NCI-H1694 (cell line): Measurements from ENCODE around the gene PTPN13.

ENCODE experiments used
- DNase-seq: peaks from one replicate; lab custom pipeline; 2025; lab: John Stamatoyannopoulos, UW

The PTPN13 gene

GRCh38 chr4:86587381-86588140 is 6.6 kb upstream of the PTPN13 start:
- DNase-seq, result no peak

DNA sequence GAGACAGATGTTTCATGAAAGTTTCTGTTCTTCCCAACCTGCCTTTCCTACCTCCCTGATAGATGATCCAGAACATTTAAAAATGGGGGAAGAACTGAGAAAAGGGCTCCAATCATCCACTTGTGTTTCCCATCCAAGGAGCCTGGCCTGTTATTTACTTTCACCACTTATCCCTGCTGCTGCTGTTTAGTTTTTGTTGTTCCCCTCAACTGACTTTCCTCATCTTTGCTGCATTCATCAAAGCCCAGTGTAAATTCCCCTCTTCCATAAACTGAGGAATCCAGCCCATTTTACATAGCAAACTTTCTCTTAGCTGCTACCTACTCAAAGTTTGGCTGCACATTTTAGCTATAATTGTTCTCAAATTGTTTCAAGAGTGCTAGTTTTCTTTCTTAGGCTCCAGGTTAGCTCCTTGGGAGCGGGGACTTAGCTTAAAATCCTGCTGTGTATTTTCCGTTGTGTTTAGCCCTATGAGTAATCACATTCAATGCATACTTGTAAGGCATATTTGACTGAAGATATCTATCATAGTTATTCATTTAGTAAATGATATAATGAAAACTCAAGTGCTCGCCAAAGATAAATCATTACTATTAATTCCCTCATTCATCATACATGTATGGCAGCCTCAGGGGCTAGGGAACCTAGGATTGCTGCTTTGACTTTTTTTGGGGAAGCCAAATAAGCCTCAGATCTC is 1.4 kb upstream of the PTPN13 start:
- DNase-seq, result no peak

DNA sequence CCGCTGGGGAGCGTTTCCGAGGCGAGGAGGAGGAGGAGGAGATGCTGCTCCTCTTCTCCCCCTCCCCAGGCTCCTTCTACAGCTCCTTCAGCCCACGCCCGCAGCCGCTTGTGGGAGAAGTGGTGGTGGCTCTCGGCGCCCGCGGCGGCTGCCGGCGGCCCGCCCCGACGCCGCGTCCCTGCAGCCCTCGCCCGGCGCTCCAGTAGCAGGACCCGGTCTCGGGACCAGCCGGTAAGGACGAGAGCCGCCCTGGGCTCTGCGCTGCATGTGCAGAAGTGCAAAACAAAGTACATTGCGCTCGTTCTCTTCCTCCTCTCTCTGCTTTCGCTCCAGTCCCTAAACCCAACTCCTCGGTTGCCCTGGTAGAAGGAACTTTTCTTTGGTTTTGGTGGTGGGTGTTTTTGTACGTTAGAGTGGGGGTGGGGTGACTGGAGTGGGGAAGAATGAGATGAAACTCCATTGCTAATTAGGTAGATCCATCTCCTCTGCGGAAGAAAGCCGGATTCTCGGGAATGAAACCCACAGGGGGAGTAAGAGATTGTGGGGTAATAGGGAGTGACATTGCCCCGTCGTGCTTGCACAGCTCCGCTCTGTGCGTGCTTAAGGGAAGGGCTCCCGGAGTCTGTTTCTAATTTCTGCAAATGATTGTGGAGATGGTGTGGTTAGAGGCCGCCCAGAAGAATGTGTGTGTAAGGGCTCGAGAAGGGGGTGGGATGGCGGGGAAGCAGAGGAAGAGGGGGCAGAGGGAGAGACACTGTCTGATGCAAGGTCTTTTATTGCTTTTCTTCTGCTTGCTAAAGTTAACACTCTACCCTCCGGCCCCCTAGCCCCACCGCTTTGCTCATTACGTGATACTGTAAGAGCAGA is 677 bp downstream of the PTPN13 start:
- no peak for DNase-seq

DNA sequence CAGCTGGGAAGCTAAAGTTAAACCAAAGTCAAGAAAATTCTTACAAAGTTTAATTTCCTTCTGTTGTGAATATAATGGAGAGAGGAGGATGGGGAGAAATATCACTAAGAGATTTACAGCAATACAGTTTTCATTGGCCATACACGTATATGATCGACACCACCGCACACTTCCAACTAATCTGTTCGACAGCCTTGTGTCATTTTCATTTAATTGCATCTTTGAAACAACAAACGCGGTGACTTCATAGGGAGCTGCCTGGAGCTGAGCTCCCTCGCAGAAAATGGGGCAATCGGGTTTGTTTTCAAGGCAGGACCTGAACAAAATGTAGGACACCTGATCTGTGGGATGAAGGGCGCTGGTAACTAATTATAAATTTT is 1.3 kb downstream of the PTPN13 start:
- no peak for DNase-seq

DNA sequence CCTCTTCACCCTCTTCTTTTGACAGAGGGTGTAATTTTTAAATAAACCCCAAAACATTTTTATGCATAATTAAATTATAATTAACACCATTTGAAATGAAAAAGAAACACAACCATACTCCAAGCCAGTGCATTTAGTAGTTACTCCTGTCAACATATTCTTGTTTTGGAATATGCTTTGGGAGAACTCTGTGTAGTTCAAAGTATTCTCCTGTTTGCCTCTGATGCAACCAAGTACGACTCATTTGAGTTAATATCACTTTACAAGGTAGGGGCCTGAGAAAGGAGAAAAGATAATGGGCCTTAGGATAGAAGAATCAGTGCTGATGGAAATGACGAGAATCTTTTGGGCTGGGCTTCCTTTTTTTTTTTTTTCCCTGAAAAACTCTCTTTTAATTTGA is 2.7 kb downstream of the PTPN13 start:
- no peak for DNase-seq

GRCh38 chr4:86600007-86600653 is 6.0 kb downstream of the PTPN13 start:
- no peak for DNase-seq

DNA sequence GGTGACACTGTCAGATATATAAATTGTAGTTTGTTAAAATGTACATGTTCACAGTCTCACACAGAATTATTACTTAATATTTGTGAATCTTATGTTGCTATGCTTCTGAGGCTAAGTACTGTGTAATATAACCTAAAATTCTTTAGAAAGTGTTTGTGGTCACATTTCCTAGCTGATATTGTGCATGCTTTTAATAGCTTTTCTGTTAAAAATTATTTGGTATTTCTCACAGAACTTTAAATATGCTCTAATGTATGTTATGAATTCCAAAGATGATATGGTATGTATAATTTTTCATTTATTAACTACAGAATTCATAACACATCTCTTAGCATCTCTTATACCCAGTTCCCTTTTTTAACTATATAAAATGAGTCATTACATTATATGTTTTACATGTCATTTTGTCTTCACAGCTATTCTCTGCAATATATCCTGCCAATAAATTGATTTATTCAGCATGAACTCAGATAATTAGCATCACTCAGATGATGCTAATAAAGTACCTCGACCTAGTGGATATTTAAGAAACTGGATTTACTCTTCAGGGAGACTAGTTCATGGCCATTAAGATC is 9.3 kb downstream of the PTPN13 start:
- no peak for DNase-seq

- no peak for DNase-seq
Observed at GRCh38 chr4:86606809-86607208, 12.7 kb downstream of the PTPN13 start.

DNA sequence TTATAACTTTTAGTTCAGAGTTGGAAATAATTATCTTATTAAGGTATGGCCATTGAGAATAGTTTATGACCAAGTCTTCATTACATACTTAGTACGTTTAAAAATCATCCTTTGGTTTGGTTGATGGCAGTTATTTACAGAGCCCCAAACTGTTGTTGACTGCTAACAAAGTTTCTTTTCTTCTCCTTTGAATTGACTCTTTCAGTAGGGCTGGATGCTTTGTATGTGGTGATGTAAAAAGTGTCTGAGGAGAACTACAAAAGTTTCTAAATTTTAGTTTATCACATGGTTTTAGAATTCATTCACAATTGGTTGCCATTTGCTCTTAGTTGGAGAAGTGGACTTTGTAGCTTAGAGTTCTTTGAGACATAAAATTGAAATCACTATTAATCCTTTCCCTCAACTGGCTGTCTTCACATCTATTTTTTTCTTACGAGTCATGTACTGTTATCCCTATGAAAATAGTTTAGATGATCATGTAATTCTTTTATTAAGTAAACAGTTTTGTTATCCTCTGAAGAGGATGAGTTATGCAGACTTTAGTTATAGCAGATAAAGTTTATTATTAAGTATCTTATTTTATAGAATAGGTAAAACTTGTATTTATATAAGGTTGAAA is 14.8 kb downstream of the PTPN13 start:
- no peak for DNase-seq

DNA sequence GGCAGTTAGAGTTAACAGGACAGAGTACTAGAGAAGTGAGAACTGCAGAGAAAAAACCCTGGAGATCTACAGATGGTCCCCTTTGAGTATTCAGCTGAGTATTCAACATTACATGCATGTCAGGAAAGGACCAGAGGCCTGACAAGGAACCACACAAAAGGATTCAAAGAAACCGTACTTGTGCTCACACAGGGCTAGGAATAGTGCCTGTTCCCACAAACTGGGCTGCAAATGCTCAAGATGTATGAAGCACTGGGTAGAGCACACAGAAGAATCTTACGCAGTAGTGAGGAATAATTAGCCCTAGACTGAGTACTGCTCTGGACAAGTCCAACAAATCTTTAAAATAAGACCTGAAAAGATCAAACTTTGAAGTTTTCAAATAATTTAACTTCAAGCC is 17.6 kb downstream of the PTPN13 start:
- no peak for DNase-seq

DNA sequence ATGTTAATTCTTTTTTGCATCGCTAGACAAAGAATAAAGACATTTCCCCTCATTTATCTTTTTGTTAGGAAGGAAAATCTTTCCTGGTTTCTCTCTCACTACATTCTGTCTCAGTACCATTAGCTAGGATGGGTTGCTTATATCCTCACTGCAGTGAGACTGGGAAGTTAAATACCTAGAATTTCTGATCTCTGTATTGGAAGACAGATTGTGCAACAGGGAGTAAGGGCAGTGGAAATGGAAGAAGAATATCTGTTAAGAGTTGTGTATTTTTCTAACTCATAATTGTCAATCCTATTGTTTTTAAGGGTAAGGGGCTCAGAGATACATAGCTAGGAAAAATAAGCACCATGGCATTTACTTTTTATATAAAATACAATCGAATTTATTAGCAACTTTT is 19.6 kb downstream of the PTPN13 start:
- no peak for DNase-seq

DNA sequence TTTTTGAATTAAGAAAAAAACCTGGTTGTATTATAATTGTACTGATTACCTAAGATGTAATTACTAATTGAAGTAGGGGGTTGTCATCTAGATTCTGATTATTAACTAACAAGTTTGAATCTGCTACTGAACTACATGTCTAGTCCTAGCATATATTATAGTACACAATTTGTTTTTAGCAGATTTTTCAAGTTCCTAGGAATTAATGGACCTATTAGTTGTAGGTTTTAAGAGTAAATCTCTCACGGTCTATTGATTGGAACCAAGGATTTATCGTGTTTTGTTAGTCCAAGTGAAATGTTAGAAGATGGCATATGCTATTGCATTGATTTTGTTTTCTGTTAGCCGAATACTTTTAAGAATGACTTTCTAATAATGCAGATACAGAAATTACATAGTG is 20.8 kb downstream of the PTPN13 start:
- DNase-seq, result no peak

- DNase-seq, result no peak
Observed at GRCh38 chr4:86615501-86615900, 21.4 kb downstream of the PTPN13 start.

DNA sequence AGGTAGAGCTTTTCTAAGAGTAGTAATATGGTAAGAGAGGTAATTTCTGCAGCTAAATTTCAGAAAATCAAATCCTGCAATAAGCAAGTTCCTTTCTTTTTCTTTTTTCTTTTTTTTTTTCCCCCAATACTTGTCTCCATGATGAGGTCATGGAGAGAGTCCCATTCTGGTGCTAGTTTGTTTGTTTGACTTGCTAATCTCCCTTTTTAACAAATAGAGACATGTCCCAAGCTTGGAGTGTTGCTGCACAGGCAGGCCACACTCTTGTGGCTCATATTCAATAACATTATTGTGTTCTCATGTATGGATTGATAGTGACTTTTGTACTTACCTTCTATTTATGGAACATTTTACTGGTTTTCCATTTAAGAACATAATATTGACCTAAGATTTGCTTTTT is 25.5 kb downstream of the PTPN13 start:
- no peak for DNase-seq

DNA sequence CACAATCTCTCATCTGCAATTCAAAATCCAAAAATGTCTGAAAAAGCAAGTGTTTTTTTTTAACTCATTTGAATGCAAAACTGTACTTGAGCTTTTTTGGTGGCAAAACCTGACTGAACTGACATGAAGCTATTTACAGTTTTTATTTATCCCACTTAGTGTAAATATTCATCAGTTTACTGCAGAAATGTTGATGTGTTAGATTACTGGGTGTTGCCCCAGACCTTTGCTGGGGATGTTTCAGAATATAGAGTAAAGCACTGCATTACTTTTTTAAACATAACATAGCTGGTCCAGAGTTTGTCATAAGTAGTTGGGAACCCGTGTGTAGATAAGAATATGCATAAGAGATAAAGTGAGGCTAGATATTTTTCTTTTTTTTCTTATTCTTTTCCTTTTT is 27.3 kb downstream of the PTPN13 start:
- DNase-seq, result no peak

GRCh38 chr4:86626066-86626465 is 32.0 kb downstream of the PTPN13 start:
- DNase-seq, result no peak

DNA sequence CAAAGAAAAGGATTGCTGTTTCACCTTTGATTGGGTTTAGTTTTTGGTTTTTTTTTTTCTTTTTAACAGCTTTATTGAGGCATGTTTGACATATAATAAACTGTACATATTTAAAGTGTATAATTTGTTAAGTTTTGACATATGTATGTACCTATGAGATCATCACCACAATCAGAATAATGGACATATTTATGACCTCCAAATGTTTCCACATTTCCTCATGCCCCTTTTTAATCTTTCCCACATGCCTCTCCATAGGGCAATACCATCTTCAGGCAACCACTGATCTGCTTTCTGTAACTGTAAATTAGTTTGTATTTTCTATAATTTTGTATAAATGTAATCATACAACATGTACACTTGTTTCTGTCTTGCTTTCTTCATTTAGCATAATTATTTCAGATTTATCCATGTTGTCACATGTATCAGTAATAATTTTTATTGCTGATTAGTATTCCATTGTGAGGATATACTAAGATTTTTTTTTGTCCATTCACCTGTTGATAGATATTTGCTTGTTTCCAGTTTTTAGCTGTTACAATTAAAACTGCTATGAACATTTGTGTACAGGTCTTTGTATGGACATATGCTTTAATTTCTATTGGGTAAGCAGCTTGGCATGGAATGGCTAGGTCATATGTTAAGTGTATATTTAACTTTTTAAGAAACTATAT is 33.5 kb downstream of the PTPN13 start:
- no peak for DNase-seq

- no peak for DNase-seq
Observed at GRCh38 chr4:86630629-86631028, 36.5 kb downstream of the PTPN13 start.

DNA sequence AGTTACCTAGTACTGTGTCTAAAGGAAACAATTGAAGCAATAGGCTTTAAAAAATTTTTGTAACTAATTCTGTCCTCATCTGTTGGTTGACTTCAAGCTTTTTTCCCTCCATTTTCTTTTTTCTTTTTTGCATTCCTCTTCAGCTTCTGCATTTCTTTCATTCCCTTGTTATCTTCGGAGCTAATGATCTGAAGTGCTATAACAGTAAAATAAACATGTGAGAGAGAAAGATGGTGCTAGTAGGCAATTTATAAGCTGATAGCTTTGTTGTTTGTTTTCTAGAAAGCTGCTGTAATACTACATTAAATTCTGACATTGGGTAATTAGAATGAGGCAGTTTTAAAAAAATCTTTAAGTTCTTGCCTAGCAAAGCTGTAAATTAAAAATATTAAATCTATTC is 37.1 kb downstream of the PTPN13 start:
- no peak for DNase-seq

DNA sequence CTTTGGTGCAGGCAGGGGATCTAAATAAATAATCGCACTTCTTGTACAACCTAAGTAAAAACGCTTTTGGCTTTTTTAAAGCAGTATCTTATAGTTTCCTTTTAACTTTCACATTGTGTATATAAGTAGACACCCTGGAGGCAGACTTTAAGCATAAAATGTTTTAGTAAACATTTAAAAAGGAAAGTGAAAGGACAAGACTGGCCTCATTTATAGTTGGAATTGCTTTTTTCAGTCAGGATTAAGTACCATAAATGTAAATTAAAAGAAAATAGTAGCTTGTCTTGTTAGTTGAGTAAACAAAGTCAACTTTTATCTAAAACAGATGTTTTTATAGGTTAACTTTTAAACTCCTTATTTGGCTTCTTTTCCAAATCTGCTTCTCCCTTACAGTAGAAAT is 39.7 kb downstream of the PTPN13 start:
- no peak for DNase-seq

DNA sequence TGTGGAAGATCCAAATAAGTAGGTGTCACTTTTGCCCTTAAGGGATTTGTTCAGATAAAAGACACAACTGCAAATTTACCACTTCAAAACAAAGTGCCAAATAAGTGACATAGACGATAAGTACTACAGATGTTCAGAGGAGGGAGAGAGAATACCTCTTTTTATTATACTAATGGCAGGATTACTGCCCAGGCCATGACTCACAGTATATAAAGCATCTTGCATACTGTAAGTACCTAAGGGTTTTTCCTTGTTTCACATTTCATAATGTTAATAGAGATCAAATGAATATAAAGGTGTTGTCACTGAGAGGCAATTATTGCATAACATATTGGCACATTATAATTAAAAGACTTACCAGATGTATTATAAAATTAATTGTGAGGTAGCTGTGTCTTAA is 46.4 kb downstream of the PTPN13 start:
- DNase-seq, result no peak
